GM18519 (cell line): ENCODE data around the gene FBLN5.

Experiments
- ATAC-seq: cut with Tn5 transposase; IDR thresholded peaks from one replicate; pipeline ENCODE4 v1.9.1; 2021; ENCODE audit warnings: mild to moderate bottlenecking, moderate library complexity; ENCODE audit not compliant: unreplicated experiment, low FRiP score

The FBLN5 gene, protein sequence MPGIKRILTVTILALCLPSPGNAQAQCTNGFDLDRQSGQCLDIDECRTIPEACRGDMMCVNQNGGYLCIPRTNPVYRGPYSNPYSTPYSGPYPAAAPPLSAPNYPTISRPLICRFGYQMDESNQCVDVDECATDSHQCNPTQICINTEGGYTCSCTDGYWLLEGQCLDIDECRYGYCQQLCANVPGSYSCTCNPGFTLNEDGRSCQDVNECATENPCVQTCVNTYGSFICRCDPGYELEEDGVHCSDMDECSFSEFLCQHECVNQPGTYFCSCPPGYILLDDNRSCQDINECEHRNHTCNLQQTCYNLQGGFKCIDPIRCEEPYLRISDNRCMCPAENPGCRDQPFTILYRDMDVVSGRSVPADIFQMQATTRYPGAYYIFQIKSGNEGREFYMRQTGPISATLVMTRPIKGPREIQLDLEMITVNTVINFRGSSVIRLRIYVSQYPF

DNA sequence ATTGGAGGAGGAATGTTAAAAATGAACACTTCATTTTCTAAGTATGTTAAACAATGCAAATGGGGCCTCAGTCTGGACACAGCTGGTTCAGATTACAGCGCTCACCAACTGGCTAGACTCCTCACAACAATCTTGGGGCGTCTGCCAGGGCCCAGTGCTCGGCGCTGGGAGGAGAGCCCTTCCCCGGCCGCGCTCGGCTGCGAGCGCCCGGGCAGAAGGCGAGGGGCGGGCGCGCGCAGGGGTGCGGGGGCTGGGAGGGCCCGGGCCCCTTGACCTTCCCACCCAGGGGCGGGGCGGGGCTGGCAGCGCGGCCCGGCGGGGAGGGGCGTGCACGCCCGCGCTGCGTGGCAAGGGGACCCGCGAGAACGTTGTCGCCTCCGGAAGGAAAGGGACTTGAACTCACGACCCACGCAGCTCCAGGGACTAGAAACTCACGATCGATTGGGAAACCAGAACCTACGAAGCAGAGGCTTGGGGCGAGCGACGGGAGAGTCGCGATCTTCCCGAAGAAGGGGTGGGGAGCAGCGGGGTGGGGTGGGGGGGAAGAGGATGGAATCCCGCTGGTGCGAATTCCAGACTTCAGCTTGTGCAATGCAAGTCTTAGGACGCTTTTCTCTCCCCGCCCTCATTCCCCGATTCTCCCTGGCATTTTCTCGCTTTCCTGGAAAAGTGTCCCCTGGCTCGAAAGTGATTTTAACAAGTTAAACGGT, at the start of gene FBLN5:
Gene FBLN5, minus strand, starts transcription at position 220 of the 710 bp plus-strand sequence. CDS start 465 bp downstream, outside the sequence.
- no peak for ATAC-seq

DNA sequence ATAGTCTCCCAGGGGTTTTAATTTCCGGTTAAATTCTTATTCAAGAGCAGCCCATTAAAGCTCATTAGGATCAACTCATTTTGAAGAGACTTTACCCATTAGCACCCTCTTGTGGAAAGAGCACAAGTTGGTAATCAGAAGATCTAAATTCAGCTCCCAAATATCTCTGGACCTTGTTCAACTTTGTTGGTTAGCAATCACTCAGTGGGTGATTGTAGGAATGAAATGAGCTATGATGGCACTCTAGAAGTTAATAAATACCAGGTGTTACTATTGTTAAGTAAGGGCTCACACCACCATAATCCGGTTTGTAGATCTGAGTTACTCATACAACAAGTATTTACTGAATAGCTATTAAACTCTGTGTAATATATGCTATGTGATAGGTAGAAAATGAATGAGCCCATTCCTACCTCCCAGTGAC, 49.5 kb upstream of the FBLN5 start:
- ATAC-seq: no peak

DNA sequence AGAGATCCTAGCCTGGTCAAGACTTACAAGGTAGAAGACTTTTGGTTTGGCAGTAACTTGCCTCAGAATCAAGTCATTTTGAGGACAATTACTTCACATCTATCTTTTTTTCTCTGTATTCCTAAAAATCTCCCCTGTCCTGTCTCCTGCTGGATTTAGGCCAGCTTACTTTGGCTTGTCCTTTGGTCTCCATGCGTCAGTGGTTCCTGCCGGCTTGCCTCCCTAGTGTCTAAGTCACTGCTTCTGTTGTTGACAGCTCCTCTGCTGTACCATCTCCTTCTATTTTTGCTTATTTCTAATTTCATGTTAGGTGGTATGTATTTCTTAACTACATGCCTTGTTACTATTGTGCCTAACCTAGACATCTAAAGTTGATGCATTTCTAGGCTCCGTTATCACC, 39.7 kb upstream of the FBLN5 start:
- ATAC-seq: no peak

DNA sequence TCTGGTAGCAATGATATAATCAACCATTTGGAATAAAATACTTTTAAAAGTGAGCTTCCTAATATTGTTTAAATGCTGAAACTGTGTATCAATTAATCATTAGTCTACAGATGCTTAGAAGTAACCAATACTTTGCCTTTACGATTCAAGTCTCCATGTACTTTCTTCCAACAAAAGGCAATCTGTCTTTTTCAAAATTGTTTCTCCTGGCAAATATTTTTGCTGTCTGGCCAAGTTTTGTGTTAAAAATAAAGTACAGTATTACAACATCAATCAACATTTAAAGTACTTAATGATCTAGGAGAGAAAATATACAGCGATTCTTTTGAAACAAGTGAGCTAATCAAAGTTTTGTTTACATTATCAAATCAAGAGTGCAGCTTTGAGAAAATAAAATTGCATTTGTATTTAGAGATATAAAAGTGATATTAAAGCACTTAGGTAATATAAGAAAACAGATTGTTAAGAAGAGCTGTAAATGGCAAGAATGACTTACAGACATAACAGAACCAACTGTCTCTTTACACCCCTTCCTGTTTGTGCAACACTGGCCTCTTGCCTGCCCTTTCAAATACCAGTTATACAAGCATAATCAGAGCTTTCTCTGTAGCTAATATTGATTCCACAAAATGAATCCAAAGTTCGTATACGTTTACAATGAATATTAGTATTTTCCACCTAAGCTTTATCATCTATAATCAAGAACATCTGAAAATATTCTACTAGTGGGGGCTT, 38.2 kb upstream of the FBLN5 start:
- ATAC-seq: no peak

GRCh38 chr14:91985008-91985407, 37.5 kb upstream of the FBLN5 start:
- no peak for ATAC-seq

DNA sequence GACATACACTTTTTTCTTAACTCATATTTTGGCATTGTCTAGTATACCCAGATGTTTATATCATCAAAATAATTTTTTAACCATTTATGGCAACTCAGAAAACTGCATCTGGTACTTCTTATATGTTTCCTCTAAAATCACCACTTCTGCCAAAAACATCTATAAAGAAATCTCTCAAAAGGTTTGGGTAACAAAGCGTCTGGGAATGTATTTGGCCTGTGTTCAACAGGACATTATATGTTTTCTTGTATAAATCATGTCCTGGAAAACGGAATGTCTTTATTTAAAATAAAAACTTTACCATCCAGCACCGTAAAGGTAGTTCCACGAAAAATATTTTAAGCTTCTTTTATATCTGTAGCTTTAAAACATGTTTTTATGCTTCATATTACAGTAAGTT, 36.1 kb upstream of the FBLN5 start:
- no peak for ATAC-seq

- ATAC-seq: peak; percentile 58
Observed at GRCh38 chr14:91980157-91980556, 32.7 kb upstream of the FBLN5 start.

DNA sequence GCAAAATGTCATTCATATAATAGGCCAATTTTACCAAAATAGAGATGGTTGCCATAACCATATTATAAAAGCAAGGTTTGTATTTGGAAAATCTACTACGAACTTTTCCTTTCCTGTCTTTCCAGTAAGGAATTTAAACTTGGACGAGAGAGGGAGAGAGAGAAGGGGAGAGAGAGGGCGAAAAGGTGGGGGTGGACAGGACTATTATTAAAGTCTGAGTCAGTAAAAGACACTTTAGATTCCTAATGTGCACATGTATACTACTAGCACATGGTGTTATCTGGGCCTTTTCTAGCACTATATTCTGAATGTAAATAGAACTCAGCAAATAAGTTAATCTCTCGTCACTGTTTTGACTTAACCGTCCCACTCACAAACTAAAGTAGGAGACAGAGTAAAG, 30.4 kb upstream of the FBLN5 start:
- ATAC-seq: no peak

GRCh38 chr14:91975763-91976162, 28.3 kb upstream of the FBLN5 start:
- ATAC-seq: no peak

DNA sequence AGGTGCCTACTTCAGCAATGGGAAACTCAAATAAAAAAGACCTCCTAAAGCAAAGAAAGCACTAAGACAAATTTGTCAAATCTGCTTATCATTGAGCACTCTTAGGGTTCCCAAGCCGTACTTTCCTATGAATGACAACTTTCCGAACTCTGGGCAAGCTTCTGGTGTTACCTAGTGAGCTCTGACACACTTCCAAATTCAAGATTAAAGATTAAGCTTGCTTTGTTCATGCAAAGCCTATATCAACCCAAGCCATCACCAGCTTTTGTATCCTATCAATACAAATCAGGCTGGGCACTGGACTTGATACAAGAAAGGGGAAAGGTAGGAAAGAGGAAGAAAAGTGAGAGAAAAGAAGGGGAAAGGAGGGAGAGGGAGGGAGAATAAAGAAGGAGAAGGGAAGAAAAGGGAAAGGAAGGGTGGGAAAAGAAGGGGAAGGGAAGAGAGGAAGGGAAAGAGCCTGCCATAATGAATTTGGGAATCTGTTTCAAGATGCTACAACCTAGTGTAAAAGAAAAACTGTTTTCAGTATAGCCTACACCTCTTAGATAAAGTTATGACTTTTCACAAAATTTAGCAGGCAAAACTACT, 23.8 kb upstream of the FBLN5 start:
- ATAC-seq: no peak

DNA sequence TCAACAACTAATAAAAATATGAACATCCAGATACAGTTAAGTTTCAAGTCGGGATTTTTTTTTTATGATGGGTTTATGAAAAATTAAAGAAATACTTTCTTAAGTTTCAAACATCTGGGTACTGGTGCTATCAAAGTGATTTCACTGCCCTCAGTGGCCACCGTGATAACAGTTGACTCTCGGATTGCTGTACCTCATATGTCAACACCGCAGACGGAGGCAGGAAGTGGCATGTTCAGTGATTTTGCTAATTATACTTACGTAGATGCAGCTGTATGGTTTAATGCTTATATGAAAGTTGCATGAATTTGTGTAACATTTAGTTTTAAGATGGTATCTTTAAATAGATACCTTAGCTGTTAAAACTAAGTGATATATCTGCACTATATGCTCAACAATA, 20.8 kb upstream of the FBLN5 start:
- ATAC-seq: no peak

DNA sequence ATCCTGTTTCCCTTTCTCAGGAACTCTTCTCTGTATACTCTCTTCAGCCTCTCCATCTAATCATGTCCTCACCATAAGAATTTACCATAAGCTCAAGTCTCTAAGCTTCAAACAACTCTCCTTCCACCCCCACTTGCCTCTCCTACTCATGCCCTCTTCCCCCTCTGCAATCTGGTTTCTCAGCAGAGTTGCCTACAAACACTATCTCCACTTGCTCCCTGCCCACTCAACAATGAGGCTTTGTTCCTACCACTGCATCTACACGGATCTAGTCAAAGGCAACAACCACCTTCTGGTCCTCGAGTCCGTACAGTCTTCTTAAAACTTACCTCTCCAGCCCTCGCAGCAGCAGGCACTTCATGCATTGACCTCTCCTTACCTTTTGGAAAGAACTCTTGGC, 17.2 kb upstream of the FBLN5 start:
- ATAC-seq: no peak

- ATAC-seq: no peak
Observed at GRCh38 chr14:91964011-91964410, 16.5 kb upstream of the FBLN5 start.

DNA sequence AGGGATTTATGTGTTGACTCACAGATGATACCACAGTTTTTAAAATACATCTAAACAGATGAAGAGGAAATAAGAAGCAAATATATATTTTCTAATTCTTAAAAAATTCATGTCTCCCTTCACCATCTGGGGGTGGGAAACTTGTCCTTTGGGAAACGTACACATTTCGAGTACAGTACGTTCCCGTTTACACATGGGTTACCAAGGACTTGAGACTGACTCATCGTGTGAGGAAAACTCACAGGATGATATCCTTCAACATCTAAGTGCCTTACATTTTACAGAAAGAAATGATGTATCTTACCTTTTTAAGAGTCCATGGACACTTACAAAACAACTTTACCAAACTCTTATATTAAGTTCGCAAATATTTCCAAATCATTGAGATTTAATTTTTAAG, 16.0 kb upstream of the FBLN5 start:
- no peak for ATAC-seq

- ATAC-seq: no peak
Observed at GRCh38 chr14:91961297-91962220, 14.1 kb upstream of the FBLN5 start.

GRCh38 chr14:91957876-91958313, 10.4 kb upstream of the FBLN5 start:
- no peak for ATAC-seq

DNA sequence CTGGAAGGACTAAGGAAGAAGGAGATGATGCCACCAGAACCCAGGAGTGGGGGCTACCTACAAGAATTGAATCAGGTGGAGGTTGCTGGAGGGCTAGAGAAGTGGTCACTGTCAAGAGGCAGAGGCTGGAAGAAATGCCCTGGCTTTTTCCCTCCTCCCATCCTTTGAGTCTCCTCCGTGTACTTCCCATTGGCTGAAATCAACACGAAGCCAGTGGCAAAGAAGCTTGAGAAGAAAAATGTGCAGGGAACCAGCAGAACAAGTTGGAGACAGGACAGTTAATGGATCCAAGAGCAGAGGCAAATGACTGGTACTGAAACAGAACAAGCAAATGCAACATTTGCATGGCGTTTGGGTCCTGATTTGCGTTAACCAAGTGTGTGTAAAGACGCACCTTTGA, 9.1 kb upstream of the FBLN5 start:
- no peak for ATAC-seq

GRCh38 chr14:91955168-91955567, 7.7 kb upstream of the FBLN5 start:
- ATAC-seq: no peak

GRCh38 chr14:91953170-91953985, 5.9 kb upstream of the FBLN5 start:
- no peak for ATAC-seq
